GM21825 (cell line): ENCODE data around the gene KRTAP4-3.
"Not testable (repeated sequence)": the region's sequence is repeated elsewhere in the genome, so short reads cannot be mapped to it uniquely, and the experiment has no call there.

Experiments
- ATAC-seq: cut with Tn5 transposase; IDR thresholded peaks from one replicate; pipeline ENCODE4 v1.9.1; 2021; ENCODE audit warnings: mild to moderate bottlenecking, moderate library complexity; ENCODE audit not compliant: unreplicated experiment

Gene KRTAP4-3

DNA sequence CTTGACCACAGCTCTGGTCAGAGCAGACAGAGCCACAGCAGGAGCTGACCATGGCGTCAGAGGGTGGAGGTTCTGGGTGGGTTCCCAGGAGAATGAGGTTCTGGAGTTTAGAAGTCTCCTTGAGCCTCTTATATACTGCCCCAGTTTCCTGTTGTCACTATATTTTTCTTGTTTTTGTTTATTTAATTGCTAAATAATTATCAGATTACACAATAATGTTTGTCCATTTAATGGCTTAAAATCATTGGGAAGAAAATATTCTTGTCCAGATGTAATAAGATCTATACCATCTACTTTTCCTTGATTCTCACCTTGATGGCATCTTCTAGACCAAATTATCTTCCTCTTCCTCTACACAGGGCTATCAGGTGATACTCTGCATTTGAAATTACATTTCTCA is at the start of gene KRTAP4-3:
KRTAP4-3 (minus strand) TSS at position 101 of the 400 bp plus-strand sequence; CDS start at position 52, 49 bp downstream.
- ATAC-seq: no peak

DNA sequence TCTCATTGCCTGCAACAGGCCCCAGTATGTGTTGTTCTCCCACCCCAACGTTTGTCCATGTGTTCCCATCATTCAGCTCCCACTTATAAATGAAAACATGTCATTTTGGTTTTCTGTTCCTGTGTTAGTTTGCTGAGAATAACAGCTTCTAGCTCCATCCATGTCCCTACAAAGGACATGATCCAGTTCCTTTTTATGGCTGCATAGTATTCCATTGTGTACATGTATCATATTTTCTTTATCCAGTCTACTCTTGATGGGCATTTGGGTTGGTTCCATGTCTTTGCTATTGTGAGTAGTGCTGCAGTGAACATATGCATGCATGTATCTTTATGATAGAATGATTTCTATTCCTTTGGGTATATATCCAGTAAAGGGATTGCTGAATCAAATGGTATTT is 47.7 kb upstream of the KRTAP4-3 start:
- no peak for ATAC-seq

DNA sequence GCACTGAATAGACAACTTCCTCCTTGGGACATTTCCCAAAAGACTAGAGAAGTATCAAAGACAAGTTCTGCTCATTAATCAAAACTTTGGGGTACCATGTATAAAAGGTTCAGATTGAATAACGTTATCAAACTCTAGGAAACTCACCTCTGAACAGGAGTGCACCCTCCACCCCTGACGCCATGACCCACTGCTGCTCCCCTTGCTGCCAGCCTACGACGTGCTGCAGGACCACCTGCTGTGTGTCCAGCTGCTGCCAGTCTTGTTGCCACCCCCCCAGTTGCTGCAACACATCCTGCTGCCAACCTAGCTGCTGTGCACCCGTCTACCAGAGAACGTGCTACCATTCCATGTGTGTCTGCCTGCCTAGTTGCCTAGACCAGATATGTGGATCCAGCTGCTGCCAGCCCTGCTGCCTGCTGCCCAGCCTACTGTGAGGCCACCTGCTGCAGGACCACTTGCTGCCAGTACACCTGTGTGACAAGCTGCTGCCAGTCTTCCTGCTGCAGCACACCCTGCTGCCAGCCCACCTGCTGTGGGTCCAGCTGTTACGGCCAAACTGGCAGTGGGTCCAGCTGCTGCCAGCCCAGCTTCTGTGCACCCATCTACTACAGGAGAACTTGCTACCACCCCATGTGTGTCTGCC is 44.6 kb upstream of the KRTAP4-3 start:
- ATAC-seq: no peak

DNA sequence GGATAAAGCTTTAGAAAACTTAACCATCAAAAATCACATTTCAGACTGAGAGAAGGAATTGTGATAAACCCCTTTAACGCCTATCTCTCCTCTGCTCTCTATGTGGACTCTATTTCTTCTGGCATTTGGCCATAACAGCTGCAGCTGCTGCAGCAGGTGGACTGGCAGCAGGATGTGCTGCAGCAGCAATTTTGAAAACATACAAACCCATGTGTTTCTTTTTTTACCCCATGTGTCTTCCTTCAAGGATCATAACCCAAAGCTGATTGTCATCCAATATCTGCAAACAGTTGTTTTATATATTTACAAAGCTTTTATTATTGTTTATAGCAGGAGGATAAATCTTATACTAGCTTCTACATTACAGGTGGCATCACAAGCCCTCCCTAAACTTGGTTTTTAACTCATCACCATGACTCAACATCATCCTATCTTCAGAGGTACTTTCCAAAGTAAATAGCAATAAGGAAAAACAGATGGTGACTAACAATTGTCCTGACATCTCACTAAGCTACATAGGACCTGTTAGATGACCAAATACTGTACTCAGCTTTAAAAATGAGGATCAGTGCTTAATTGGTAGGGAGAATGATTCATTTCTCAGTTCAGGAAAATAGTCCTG is 43.9 kb upstream of the KRTAP4-3 start:
- ATAC-seq: no peak

DNA sequence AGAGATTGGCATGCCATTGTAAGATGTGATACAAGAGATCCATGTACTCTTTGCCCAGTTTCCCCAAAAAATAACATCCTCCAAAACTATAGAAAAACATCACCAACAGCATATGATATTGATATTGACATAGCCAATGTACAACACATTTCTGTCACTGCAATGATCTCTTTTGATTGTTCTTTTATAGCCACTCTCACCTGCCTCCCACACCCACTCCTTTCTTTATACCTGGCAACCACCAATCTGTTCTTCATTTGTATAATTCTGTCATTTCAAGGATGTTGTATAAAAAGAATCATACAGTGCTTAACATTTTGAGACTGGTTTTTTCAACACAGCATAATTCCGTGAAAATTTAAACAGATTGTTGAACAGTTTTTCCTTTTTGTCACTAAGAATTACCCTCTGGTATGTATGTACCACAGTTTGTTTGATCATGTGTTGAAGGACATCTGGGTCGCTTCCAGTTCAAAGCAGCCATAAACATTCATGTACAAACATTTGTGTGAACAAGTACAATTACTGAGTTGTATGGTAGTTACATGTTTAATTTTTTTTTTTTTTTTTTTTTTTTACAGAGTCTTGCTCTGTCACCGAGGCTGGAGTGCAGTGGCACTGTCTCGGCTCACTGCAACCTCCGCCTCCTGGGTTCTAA is 31.5 kb upstream of the KRTAP4-3 start:
- no peak for ATAC-seq

DNA sequence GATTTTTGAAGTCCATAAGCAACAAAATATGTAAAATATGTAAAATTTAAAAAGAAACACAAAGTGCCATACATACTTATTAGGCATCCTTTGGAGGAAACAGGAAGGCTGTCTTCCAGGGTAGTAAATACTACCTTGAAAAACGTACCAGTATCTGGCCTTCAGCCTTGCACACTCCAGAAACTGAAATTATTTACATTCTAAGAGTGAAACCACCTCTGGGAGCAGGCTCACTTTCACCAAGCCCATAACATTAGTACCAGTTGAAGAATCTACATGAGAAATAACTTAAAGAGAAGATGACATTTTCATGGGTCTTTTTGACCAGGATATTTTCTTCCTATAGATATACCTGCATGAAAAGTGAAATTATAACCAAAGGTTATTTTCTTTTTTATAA is 28.0 kb upstream of the KRTAP4-3 start:
- no peak for ATAC-seq

DNA sequence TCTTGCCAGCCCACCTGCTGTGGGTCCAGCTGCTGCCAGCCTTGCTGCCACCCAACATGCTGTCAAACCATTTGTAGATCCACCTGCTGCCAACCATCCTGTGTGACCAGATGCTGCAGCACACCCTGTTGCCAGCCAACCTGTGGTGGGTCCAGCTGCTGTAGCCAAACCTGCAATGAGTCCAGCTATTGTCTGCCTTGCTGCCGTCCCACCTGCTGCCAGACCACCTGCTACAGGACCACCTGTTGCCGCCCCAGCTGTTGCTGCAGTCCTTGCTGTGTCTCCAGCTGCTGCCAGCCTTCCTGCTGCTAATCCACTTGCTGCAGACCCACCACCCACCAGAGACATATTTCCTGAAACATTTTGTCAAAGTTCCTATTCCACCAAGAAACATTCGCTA is 22.3 kb upstream of the KRTAP4-3 start:
- ATAC-seq: no peak

DNA sequence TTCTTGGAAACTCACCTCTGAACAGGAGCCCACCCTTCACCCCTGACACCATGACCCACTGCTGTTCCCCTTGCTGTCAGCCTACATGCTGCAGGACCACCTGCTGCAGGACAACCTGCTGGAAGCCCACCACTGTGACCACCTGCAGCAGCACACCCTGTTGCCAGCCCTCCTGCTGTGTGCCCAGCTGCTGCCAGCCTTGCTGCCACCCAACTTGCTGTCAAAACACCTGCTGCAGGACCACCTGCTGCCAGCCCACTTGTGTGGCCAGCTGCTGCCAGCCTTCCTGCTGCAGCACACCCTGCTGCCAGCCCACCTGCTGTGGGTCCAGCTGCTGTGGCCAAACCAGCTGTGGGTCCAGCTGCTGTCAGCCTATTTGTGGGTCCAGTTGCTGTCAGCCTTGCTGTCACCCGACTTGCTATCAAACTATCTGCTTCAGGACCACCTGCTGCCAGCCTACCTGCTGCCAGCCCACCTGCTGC is 21.9 kb upstream of the KRTAP4-3 start, which contains the start of gene KRTAP9-1:
KRTAP9-1 (plus strand) TSS at position 51 of the 482 bp plus-strand sequence; CDS start at position 51, 0 bp downstream.
- not testable (repeated sequence) for ATAC-seq

DNA sequence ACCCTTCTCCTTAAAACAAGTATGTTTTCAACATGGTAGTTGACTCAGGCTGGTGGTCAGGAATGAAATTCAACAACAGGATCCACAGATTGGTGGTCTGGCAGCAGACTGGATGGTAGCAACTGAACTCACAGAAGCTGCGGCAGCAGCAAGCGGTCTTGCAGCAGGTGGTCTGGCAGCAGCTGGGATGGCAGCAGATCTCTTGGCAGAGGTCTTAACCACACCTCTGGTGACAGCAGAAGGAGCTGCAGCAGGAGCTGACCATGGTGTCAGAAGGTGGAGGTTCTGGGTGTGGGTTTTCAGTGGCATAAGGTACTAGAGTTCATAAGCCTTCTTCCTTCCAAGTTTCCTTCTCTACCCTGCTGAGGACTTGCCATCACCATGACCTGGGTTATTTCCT is 18.9 kb upstream of the KRTAP4-3 start:
- no peak for ATAC-seq

DNA sequence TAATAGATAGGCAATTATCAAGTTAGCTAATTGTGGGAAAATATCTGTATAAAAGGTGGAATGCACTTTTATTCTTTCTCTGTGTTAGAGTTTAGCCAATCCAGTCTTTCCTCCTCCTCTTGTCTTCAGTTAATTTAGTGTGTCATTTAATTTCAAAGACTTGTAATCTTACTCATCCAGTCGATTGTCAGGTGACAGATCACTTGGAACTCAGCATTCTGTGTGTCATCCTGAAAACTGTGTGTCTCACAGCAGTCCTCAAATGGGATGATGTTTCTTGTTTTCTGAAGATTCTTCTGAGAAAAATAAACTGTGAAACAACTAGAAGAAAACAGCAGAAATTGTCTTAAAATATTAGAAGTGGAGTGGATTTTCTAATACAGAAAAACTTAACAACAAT is 17.0 kb upstream of the KRTAP4-3 start:
- no peak for ATAC-seq

DNA sequence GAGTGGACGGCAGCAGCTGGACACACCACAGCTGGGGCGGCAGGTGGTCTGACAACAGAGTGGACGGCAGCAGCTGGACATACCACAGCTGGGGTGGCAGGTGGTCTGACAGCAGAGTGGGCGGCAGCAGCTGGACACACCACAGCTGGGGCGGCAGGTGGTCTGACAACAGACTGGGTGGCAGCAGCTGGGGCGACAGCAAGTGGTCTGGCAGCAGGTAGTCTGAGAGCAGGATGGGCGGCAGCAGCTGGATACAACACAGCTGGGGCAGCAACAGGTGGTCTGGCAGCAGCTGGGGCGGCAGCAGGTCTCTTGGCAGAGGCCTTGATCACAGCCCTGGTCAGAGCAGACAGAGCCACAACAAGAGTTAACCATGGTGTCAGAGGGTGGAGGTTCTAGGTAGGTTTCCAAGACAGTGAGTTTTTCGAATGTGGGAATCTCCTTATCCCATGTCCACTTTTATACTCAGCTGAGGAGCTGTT is 16.5 kb upstream of the KRTAP4-3 start, which contains the start of gene KRTAP4-1:
KRTAP4-1 (minus strand) TSS at position 432 of the 482 bp plus-strand sequence; CDS start at position 375, 57 bp downstream.
- no peak for ATAC-seq

DNA sequence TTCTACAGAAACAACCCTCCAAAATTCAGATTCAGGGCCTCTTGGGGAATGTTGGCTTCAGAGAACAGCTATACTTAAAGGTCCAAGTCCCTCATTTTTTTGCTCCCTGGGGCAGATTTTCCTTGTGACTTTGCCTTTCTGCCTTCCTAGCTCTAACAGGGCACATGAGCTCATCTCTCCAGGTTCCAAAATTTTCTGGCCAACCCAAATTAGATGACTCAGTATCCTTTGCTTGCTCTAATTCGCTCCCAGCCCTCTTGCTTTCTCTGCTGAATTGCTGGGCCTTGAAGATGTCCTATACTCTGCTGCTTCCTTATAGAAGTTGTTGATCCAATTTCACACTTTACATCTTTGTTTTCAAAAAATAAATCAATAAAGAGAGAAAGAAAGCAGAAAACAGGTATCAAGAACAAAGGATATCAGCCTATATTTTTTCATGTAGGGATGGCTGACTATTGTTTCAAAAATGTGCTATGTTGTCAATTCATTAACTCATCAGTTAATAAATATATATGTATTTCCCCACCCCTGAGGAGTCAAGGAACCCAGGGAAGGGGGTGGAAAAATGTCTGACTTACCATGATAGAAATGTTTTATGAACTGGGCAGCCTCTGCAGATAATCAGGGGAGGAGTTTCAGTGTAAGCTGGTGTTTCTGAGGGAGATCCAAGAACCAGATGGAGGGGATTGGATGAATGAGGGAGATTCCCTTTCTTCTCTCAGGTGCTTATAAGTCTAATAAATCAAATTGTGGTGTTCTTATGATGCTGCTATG is 11.0 kb upstream of the KRTAP4-3 start:
- no peak for ATAC-seq

DNA sequence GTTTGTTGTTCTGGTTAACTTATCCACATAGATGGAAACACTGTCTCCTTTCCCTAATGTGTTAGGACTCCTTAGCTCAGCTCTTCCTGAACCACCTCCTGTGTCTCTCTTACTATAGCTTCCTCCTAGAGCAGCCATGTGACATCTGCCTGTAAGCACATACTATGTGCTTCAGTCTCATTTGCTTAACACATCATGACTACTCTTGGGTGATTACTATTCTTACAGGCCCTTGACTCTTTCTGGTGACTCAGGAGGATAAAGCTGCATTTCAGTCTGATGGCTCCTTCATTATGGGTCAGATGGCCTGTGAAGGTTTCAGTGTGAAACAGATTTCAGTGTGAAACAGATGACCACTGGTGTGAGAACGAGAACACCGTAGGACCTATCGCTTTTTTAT is 10.3 kb upstream of the KRTAP4-3 start:
- no peak for ATAC-seq

DNA sequence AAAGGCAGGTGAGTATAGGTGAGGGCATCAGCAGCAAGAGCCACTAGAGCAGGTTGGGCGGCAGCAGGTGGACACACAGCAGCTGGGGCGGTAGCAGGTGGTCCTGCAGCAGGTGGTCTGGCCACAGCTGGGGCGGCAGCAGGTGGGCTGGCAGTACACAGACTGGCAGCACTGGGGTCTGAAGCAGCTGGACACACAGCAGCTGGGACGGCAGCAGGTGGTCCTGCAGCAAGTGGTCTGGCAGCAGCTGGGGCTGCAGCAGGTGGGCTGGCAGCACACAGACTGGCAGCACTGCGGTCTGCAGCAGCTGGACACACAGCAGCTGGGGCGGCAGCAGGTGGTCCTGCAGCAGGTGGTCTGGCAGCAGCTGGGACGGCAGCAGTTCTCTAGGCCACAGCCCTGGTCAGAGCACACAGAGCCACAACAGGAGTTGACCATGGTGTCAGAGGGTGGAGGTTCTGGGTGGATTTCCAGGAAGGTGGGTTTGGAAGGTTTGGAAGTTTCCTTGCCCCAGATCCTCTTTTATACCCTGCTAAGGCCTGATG is 9.8 kb upstream of the KRTAP4-3 start, which contains the start of gene KRTAP4-2:
KRTAP4-2 (minus strand) TSS at position 495 of the 545 bp plus-strand sequence; CDS start at position 438, 57 bp downstream.
- no peak for ATAC-seq

DNA sequence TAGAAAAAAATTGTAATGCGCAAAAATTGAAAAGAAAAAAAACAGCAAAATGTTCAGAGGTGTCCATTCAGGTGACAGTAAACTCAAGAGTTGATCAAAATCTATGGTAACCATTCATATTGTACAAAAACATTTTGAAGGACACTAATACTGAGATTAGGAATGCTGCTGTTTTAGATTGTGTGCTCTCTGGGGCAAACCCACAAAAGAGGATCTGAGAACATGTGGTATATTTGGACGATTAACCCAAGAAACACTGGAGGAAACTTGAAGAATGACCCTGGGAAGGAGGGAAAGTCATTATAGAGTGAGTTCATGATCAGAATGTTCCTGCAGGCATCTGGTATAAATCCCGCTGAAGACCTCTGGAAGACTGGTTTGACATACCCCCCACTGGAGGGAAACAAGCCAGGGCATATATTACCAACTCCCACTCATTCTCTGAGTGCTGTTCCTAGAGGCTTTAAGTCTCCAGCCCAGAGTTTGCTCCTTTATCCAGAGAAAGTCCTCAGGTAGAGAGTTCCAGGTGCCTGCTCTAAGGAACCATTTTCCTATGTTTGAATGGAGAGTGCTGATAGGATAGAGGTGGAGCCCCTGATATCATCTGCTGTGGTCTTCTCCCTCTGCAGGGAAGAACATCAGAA is 8.8 kb upstream of the KRTAP4-3 start:
- ATAC-seq: no peak

DNA sequence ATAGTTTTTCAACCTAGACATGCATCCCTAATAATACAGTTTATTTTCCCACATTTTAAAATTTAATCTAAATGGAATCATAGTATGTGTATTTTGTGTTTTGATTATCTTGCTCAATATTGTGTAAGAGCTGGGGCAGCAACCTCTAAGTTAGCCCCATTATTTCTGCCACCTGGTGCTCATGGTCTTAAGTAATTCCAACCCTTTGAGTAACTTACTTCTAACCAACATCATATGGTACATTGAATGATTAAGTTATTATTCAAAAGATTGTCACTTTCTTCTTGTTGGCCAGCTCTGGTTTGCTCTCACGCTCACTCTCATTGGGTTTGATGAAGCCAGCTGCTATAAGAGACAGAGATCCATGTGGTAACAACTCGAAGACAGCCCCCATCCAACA is 3.9 kb upstream of the KRTAP4-3 start:
- no peak for ATAC-seq

DNA sequence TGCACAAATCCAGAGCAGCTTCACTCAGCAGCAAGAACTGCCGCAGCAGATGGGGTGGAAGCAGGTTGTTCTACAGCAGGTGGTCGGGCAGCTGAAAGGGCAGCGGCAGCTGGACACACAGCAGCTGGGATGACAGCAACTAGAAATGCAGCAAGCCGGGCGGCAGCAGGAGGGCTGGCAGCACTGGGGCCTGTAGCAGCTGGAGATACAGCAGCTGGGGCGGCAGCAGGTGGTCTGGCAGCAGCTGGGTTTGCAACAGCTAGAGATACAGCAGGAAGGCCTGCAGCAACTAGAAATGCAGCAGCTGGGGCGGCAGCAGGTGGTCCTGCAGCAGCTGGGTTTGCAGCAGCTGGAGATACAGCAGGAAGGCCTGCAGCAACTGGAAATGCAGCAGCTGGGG is 460 bp downstream of the KRTAP4-3 start:
- ATAC-seq: no peak

DNA sequence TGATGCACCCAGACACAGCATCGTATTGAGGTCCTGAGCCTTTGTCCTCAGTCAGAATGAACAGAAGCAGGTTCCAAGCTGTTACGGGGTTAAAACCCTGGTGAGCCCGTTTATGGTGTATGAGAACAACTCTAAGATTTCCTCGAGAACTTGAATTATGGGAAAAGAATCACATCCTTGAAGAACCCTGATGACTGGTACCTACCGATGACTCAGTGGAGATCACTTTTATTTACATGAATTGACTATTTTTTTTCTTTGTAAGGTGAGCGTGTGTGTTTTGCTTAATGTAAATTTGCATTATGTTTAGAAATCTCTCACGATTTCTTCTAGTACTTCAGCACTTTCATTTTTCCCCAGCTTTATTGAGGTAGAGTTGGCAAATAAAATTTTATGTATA is 4.2 kb downstream of the KRTAP4-3 start:
- ATAC-seq: no peak

DNA sequence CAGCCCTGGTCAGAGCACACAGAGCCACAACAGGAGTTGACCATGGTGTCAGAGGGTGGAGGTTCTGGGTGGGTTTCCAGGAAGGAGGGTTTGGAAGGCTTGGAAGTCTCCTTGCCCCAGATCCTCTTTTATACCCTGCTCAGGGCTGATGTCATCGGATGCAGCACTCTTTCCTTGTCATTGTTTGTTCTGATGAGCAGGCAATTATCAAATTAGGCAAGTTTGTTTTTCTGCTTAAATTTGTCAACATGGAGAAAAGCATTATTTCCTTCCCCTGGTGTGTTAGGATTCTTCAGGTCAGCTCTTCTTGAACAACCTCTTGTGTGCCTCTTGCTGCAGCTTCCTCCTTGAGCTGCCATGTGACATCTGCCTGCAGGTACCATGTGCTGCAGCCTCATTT is 7.4 kb downstream of the KRTAP4-3 start, which contains the start of gene KRTAP4-4:
KRTAP4-4 (minus strand) TSS at position 101 of the 400 bp plus-strand sequence; CDS start at position 44, 57 bp downstream.
- no peak for ATAC-seq

DNA sequence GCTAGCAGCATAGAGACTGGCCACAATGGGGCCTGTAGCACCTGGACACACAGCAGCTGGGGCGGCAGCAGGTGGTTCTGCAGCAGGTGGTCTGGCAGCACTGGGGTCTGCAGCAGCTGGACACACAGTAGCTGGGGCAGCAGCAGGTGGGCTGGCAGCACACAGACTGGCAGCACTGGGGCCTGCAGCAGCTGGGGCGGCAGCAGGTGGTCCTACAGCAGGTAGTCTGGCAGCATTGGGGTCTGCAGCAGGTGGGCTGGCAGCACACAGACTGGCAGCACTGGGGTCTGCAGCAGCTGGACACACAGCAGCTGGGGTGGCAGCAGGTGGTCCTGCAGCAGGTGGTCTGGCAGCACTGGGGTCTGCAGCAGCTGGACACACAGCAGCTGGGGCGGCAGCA is 7.8 kb downstream of the KRTAP4-3 start:
- ATAC-seq: not testable (repeated sequence)
